Spleen (tissue), 13 donors: ENCODE data around the gene FAT2. TPM values are rescaled to one million over a fixed set of nuclear protein-coding genes. Genes with fewer than 3 reads are reported as not detected.

ENCODE experiments used
- DNase-seq: peaks from one replicate; pipeline ENCODE4 v3.0.0-alpha.2; 2020
- H3K27ac ChIP-seq, 8 donors: fragments of 200-600 bp; sonication (generic) in 7 of 8; 1 replicate in 4 of 8; 2 replicates in 4 of 8; pipeline versions ENCODE4 v1.5.0 to v1.8.0; 2016 to 2021; ENCODE audit warnings: inconsistent platforms in 4 of 8, mild to moderate bottlenecking in 4 of 8, moderate library complexity in 1 of 8
- H3K27me3 ChIP-seq, 7 donors: fragments of 200-600 bp; sonication (generic) in 6 of 7; replicated peaks in 1 of 7; 1 replicate in 4 of 7; 2 replicates in 3 of 7; pipeline versions ENCODE4 v1.5.0 to v1.8.0; 2016 to 2021; ENCODE audit warnings: inconsistent platforms in 3 of 7, mild to moderate bottlenecking in 1 of 7
- H3K36me3 ChIP-seq, 6 donors: fragments of 200-600 bp; sonication (generic) in 5 of 6; 1 replicate in 4 of 6; 2 replicates in 2 of 6; pipeline versions ENCODE4 v1.5.0 to v1.8.0; 2016 to 2021; ENCODE audit warnings: inconsistent platforms in 2 of 6
- H3K4me1 ChIP-seq, 6 donors: fragments of 200-600 bp; sonication (generic) in 5 of 6; 1 replicate in 3 of 6; 2 replicates in 3 of 6; pipeline versions ENCODE4 v1.5.0 to v1.8.0; 2016 to 2021; ENCODE audit warnings: inconsistent platforms in 3 of 6
- H3K4me3 ChIP-seq, 8 donors: fragments of 200-600 bp; sonication (generic) in 7 of 8; 1 replicate in 4 of 8; 2 replicates in 4 of 8; pipeline versions ENCODE4 v1.5.0 to v1.8.0; 2016 to 2021; ENCODE audit warnings: inconsistent platforms in 4 of 8, mild to moderate bottlenecking in 4 of 8, moderate library complexity in 2 of 8
- H3K9me3 ChIP-seq, 8 donors: fragments of 200-600 bp; sonication (generic) in 7 of 8; 1 replicate in 4 of 8; 2 replicates in 4 of 8; pipeline versions ENCODE4 v1.5.0 to v1.8.0; 2016 to 2021; ENCODE audit warnings: inconsistent platforms in 4 of 8
- CTCF ChIP-seq, 11 experiments: fragments of 200-600 bp in 7 of 11; fragments of 450-650 bp in 4 of 11; sonication (generic) in 4 of 11; IDR thresholded peaks in 8 of 11; conservative IDR thresholded peaks in 3 of 11; 1 replicate in 7 of 11; 2 replicates in 4 of 11; pipeline versions ENCODE4 v1.4.0 to v1.8.0; 2016 to 2021; ENCODE audit warnings: antibody characterized with exemption in 11 of 11, inconsistent platforms in 4 of 11, mild to moderate bottlenecking in 1 of 11
- POLR2A ChIP-seq, 3 donors: fragments of 450-650 bp; IDR thresholded peaks; one replicate each; pipeline ENCODE4 v1.5.1; 2017; ENCODE audit warnings: antibody characterized with exemption in 3 of 3, mild to moderate bottlenecking in 1 of 3
- POLR2AphosphoS5 ChIP-seq, 3 donors: sonication (generic); formaldehyde crosslinking; IDR thresholded peaks; one replicate each; pipeline ENCODE4 v1.5.1; 2017; ENCODE audit warnings: antibody characterized with exemption in 3 of 3
- WGBS, 5 donors: extraction: QIAGEN DNeasy Blood & Tissue Kit in 3 of 5; methylation state at CpG; one replicate each; pipeline versions ENCODE4 v1.1.5 to v1.1.7; 2013 to 2018; 5-methylcytosine and 5-hydroxymethylcytosine counted together
- intact Hi-C: fragments of 100-400 bp; cut with DNase I; formaldehyde crosslinking; loops from one replicate; pipeline ENCODE4 v1.15.0; 2023; ENCODE audit warnings: low total_unique reads
- long read RNA-seq, 2 donors: transcript quantifications; one replicate each; lab custom pipeline, GENCODE V29; 2026
- polyA plus RNA-seq, 3 donors: library from polyadenylated mRNA; stranded (reverse); fragments of 200-250 nt; gene quantifications; one replicate each; pipeline ENCODE4 v1.2.1, GENCODE V29; 2013
- total RNA-seq, 7 donors: library from RNA; depleted of rRNA in 3 of 7; stranded (reverse); fragments of >200 nt in 3 of 7; fragmentation: NEBNext Ultra II Directional in 4 of 7; extraction: Animal tissue kit (Norgen Biotek cat#: 25700) in 4 of 7; gene quantifications; one replicate each; pipeline versions ENCODE4 v1.1.0 to v1.2.1, GENCODE V29; 2016 to 2021
- donor health status: healthy with polysubstance abuse.
- donor health status: DM: no; HTN: no; CAD: no; lungs with moderate emphysema.
- donor health status: DM: no; HTN: no; CAD: no.
- donor health status: Bipolar disorder and iron deficiency.
- donor health status: healthy.
- donor health status: DM: no; HTN: no; CAD: no.
- donor health status: DM: yes; HTN: yes; CAD: no.

Gene FAT2, protein sequence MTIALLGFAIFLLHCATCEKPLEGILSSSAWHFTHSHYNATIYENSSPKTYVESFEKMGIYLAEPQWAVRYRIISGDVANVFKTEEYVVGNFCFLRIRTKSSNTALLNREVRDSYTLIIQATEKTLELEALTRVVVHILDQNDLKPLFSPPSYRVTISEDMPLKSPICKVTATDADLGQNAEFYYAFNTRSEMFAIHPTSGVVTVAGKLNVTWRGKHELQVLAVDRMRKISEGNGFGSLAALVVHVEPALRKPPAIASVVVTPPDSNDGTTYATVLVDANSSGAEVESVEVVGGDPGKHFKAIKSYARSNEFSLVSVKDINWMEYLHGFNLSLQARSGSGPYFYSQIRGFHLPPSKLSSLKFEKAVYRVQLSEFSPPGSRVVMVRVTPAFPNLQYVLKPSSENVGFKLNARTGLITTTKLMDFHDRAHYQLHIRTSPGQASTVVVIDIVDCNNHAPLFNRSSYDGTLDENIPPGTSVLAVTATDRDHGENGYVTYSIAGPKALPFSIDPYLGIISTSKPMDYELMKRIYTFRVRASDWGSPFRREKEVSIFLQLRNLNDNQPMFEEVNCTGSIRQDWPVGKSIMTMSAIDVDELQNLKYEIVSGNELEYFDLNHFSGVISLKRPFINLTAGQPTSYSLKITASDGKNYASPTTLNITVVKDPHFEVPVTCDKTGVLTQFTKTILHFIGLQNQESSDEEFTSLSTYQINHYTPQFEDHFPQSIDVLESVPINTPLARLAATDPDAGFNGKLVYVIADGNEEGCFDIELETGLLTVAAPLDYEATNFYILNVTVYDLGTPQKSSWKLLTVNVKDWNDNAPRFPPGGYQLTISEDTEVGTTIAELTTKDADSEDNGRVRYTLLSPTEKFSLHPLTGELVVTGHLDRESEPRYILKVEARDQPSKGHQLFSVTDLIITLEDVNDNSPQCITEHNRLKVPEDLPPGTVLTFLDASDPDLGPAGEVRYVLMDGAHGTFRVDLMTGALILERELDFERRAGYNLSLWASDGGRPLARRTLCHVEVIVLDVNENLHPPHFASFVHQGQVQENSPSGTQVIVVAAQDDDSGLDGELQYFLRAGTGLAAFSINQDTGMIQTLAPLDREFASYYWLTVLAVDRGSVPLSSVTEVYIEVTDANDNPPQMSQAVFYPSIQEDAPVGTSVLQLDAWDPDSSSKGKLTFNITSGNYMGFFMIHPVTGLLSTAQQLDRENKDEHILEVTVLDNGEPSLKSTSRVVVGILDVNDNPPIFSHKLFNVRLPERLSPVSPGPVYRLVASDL (N-terminal part only)
- total RNA-seq, result under 1 TPM in 6 of 7 donors, not detected in 1; under 0.01 to 0.13 (median 0.07) TPM
- polyA plus RNA-seq, result under 1 TPM; under 0.01 to 0.06 (median 0.02) TPM
- long read RNA-seq, donor 1, result 0 reads
- long read RNA-seq, donor 2, result 0 reads

GRCh38 chr5:151591144-151591819, at the start of gene FAT2:
Gene FAT2 (minus strand): TSS chr5:151591331. CDS start chr5:151568931, 22,400 bp downstream.
- no peaks in the 10 kb centered on the region for H3K4me1 ChIP-seq
- no peaks in the 10 kb centered on the region for H3K9me3 ChIP-seq
- WGBS, 5 donors, result 61 to 76% (median 68%) methylated on average over 13 of the region's 13 CpGs
- intact Hi-C loops, result no loop called here
- no peak within 1 kb of the TSS for H3K27ac ChIP-seq
- H3K36me3 ChIP-seq, result no peaks in the 10 kb centered on the region
- DNase-seq, result no peak
- H3K27me3 ChIP-seq, result peaks cover 0 to 12% (median 0%) of the 10 kb centered on the region in 7 donors
- H3K4me3 ChIP-seq, result no peak within 1 kb of the TSS
- no peak for TF ChIP-seq POLR2A (IDR thresholded peaks at IDR 0.05)
- no peak for TF ChIP-seq POLR2AphosphoS5 (IDR thresholded peaks at IDR 0.05)
- TF ChIP-seq CTCF (IDR thresholded peaks at IDR 0.05 in 8 of 11, conservative IDR thresholded peaks at IDR 0.05 in 3 of 11), result no peak

- TF ChIP-seq POLR2AphosphoS5 (IDR thresholded peaks at IDR 0.05), result no peak
- TF ChIP-seq CTCF (IDR thresholded peaks at IDR 0.05 in 8 of 11, conservative IDR thresholded peaks at IDR 0.05 in 3 of 11), result no peak
- no peak for TF ChIP-seq POLR2A (IDR thresholded peaks at IDR 0.05)
- Histone ChIP-seq H3K36me3 (no peaks in the 10 kb centered on the region), H3K9me3 (no peaks in the 10 kb centered on the region), H3K27ac (no peak overlapping the region), H3K4me1 (peaks cover 0 to 21% (median 5%) of the 10 kb centered on the region in 6 donors), H3K4me3 (no peak overlapping the region), H3K27me3 (peaks cover 0 to 8% (median 0%) of the 10 kb centered on the region in 7 donors)
- DNase-seq, result no peak
- intact Hi-C loops, result no loop called here
- 79 to 91% (median 85%) methylated on average over 4 of the region's 4 CpGs for WGBS, 5 donors
Measured at GRCh38 chr5:151638619-151639018, 47.5 kb upstream of the FAT2 start.

DNA sequence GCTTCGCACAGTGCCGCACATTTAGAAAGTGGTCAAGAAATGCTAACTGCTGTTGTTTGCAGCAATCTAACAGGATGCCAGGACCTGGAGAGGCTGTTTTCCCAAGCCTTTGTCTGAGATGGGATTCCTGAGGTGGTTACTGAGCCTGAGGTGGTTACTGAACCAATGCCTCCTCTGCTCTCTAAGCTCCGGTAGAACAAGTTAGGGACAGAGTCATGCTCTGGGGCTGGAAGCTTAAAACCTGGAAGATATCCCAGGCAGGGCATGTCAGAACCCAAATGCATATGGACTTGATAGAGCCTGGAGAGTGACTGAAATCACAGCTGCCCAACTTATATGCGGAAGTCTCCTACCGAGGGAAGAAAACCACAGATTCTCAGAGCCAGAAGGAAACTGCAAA, 46.5 kb upstream of the FAT2 start:
- 50 to 76% (median 66%) methylated on average over 4 to 5 of the region's 5 CpGs for WGBS, 5 donors
- no peak overlapping the region for H3K27ac ChIP-seq
- H3K27me3 ChIP-seq, result peaks cover 0 to 17% (median 0%) of the 10 kb centered on the region in 7 donors
- TF ChIP-seq POLR2AphosphoS5 (IDR thresholded peaks at IDR 0.05), result no peak
- intact Hi-C loops, result no loop called here
- no peaks in the 10 kb centered on the region for H3K9me3 ChIP-seq
- DNase-seq, result no peak
- H3K4me1 ChIP-seq, result peaks cover 0 to 15% (median 5%) of the 10 kb centered on the region in 6 donors
- H3K36me3 ChIP-seq, result no peaks in the 10 kb centered on the region
- H3K4me3 ChIP-seq, result no peak overlapping the region

DNA sequence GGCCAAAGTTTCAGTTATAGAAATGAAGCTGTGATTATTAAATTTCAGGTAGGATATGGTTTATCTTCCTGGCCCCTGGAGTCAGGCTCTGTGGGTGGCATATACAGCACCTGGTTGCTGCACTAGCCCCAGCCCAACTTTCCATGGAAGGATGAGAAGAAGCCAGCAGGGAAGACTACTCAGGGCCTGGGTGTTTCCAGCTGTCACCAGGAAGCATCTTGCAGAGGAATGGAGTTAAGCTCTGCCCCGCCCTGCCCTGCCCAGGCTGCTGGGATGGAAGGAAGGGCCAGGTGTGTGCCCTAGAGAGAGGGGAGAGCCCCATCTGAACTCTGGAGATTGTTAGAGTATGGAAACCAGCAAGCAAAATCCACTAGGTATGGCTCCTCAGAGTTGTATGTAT, 42.8 kb upstream of the FAT2 start:
- Histone ChIP-seq H3K36me3 (no peaks in the 10 kb centered on the region), H3K4me3 (no peak overlapping the region), H3K27me3 (peaks cover 0 to 18% (median 0%) of the 10 kb centered on the region in 7 donors), H3K27ac (no peak overlapping the region), H3K9me3 (no peaks in the 10 kb centered on the region), H3K4me1 (no peaks in the 10 kb centered on the region)
- intact Hi-C loops, result no loop called here
- TF ChIP-seq POLR2A (IDR thresholded peaks at IDR 0.05) (no peak), POLR2AphosphoS5 (IDR thresholded peaks at IDR 0.05) (no peak), CTCF (IDR thresholded peaks at IDR 0.05 in 8 of 11, conservative IDR thresholded peaks at IDR 0.05 in 3 of 11) (no peak)
- DNase-seq, result no peak
- WGBS, 5 donors, result 79 to 100% (median 87%) methylated on average over 1 of the region's 1 CpG
